Activated CD4-positive, alpha-beta memory T cell treated with anti-CD3 and anti-CD28 coated beads for 36 hours (primary cell): ENCODE results near the gene INPP5J. TPM values are rescaled to one million over a fixed set of nuclear protein-coding genes. Genes with fewer than 3 reads are reported as not detected.
"Not testable (repeated sequence)": the region's sequence is repeated elsewhere in the genome, so short reads cannot be mapped to it uniquely, and the experiment has no call there.

ENCODE experiments used
- CTCF ChIA-PET: fragments of 350-600 bp; sonication (Branson Sonifier 250); formaldehyde crosslinking; loops from one replicate; lab custom pipeline; 2021; ENCODE audit warnings: antibody characterized with exemption, inconsistent platforms; lab: Charles Lee
- POLR2A ChIA-PET: fragments of 350-600 bp; sonication (Branson Sonifier 250); formaldehyde crosslinking; loops from one replicate; lab custom pipeline; 2021; ENCODE audit warnings: antibody characterized with exemption; lab: Charles Lee
- DNase-seq: peaks from one replicate; pipeline ENCODE4 v3.0.0-alpha.2; 2020
- H3K27ac Mint-ChIP-seq: one replicate; pipeline ENCODE4 v1.8.0; 2021; ENCODE audit warnings: mixed read lengths
- H3K27me3 Mint-ChIP-seq: one replicate; pipeline ENCODE4 v1.8.0; 2021; ENCODE audit warnings: mixed read lengths
- H3K36me3 Mint-ChIP-seq: one replicate; pipeline ENCODE4 v1.8.0; 2021; ENCODE audit warnings: mixed read lengths
- H3K4me1 Mint-ChIP-seq: one replicate; pipeline ENCODE4 v1.8.0; 2021; ENCODE audit warnings: low read depth, mixed read lengths
- H3K4me3 Mint-ChIP-seq: one replicate; pipeline ENCODE4 v1.8.0; 2021; ENCODE audit warnings: mild to moderate bottlenecking, mixed read lengths
- H3K9me3 Mint-ChIP-seq: one replicate; pipeline ENCODE4 v1.8.0; 2021; ENCODE audit warnings: mixed read lengths
- intact Hi-C: fragments of 100-400 bp; cut with micrococcal nuclease; formaldehyde crosslinking; loops from one replicate; pipeline ENCODE4 v1.15.1; 2023
- total RNA-seq, 2 experiments: library from RNA; stranded (reverse); gene quantifications; one replicate each; pipeline ENCODE4 v1.2.3, GENCODE V29; 2021

Gene INPP5J
- under 1 TPM in 1 of 2 experiments, not detected in 1; 0.14 TPM for total RNA-seq

- POLR2A ChIA-PET = no interaction called here
- intact Hi-C loops = no loop called here
- Mint-ChIP-seq H3K36me3 (no peaks in the 10 kb centered on the region), H3K4me3 (no peak within 1 kb of the TSS), H3K9me3 (no peaks in the 10 kb centered on the region), H3K4me1 (no peaks in the 10 kb centered on the region), H3K27me3 (peaks cover under 1% of the 10 kb centered on the region), H3K27ac (no peak within 1 kb of the TSS)
- no peak for DNase-seq
- CTCF ChIA-PET = no interaction called here
Observed at GRCh38 chr22:31122532-31123291, at the start of gene INPP5J. TSS of gene INPP5J (plus strand) at chr22:31122966. CDS start at chr22:31123015, 49 bp downstream.

GRCh38 chr22:31073125-31073524 lies 49.6 kb upstream of the INPP5J start:
- H3K9me3 Mint-ChIP-seq, DNase-seq, POLR2A ChIA-PET, intact Hi-C loops, H3K36me3 Mint-ChIP-seq, H3K4me3 Mint-ChIP-seq, H3K4me1 Mint-ChIP-seq, H3K27ac Mint-ChIP-seq, H3K27me3 Mint-ChIP-seq, CTCF ChIA-PET: not testable (repeated sequence)

- CTCF ChIA-PET, H3K4me3 Mint-ChIP-seq, POLR2A ChIA-PET, H3K4me1 Mint-ChIP-seq, intact Hi-C loops, H3K27me3 Mint-ChIP-seq, H3K9me3 Mint-ChIP-seq, DNase-seq, H3K27ac Mint-ChIP-seq, H3K36me3 Mint-ChIP-seq: not testable (repeated sequence)
Observed at GRCh38 chr22:31073545-31074145, 49.1 kb upstream of the INPP5J start.

GRCh38 chr22:31075961-31076360 lies 46.8 kb upstream of the INPP5J start:
- H3K36me3 Mint-ChIP-seq = no peaks in the 10 kb centered on the region
- H3K27me3 Mint-ChIP-seq = no peaks in the 10 kb centered on the region
- no peaks in the 10 kb centered on the region for H3K9me3 Mint-ChIP-seq
- ChIA-PET CTCF (no interaction called here), POLR2A (no interaction called here)
- intact Hi-C loops = no loop called here
- no peak overlapping the region for H3K27ac Mint-ChIP-seq
- no peak overlapping the region for H3K4me3 Mint-ChIP-seq
- H3K4me1 Mint-ChIP-seq = peaks cover 5% of the 10 kb centered on the region
- no peak for DNase-seq

GRCh38 chr22:31077681-31078080 lies 45.1 kb upstream of the INPP5J start:
- ChIA-PET CTCF (no interaction called here), POLR2A (no interaction called here)
- H3K4me3 Mint-ChIP-seq = no peak overlapping the region
- H3K9me3 Mint-ChIP-seq = no peaks in the 10 kb centered on the region
- no peak for DNase-seq
- peaks cover 17% of the 10 kb centered on the region for H3K4me1 Mint-ChIP-seq
- intact Hi-C loops = no loop called here
- H3K27me3 Mint-ChIP-seq = no peaks in the 10 kb centered on the region
- no peak overlapping the region for H3K27ac Mint-ChIP-seq
- H3K36me3 Mint-ChIP-seq = no peaks in the 10 kb centered on the region

- H3K9me3 Mint-ChIP-seq, H3K4me3 Mint-ChIP-seq, H3K27me3 Mint-ChIP-seq, intact Hi-C loops, DNase-seq, POLR2A ChIA-PET, H3K27ac Mint-ChIP-seq, H3K36me3 Mint-ChIP-seq: not testable (repeated sequence)
- CTCF ChIA-PET = interaction anchor here (0.6 kb wide), 1 partner anchor 10 kb away, joined by 3 read pairs; no protein-coding TSS in a partner anchor
- H3K4me1 Mint-ChIP-seq = peaks cover 24% of the 10 kb centered on the region
Observed at GRCh38 chr22:31078389-31078788, 44.4 kb upstream of the INPP5J start.

- intact Hi-C loops = no loop called here
- ChIA-PET POLR2A (no interaction called here), CTCF (interaction anchor here (0.6 kb wide), 1 partner anchor 11 kb away, joined by 3 read pairs; no protein-coding TSS in a partner anchor)
- Mint-ChIP-seq H3K4me3 (no peak overlapping the region), H3K27me3 (no peaks in the 10 kb centered on the region), H3K36me3 (no peaks in the 10 kb centered on the region), H3K4me1 (peaks cover 30% of the 10 kb centered on the region), H3K27ac (no peak overlapping the region), H3K9me3 (no peaks in the 10 kb centered on the region)
- DNase-seq = no peak
Observed at GRCh38 chr22:31079095-31079642, 43.6 kb upstream of the INPP5J start.

- peak overlapping the region; percentile 85 for H3K4me3 Mint-ChIP-seq
- DNase-seq = no peak
- no peaks in the 10 kb centered on the region for H3K27me3 Mint-ChIP-seq
- H3K4me1 Mint-ChIP-seq = peaks cover 30% of the 10 kb centered on the region
- H3K36me3 Mint-ChIP-seq = no peaks in the 10 kb centered on the region
- no peaks in the 10 kb centered on the region for H3K9me3 Mint-ChIP-seq
- ChIA-PET POLR2A (no interaction called here), CTCF (interaction anchor here (1.1 to 1.9 kb wide), 3 partner anchors 27 to 446 kb away, joined by 4 to 5 read pairs (median 5); partner anchors contain the start of gene SELENOM)
- intact Hi-C loops = loop anchor here (5.0 to 10.0 kb wide), 3 partner anchors 134 to 488 kb away; partner anchors contain the start of genes LIMK2, PES1 and SLC35E4
- H3K27ac Mint-ChIP-seq = peak overlapping the region; percentile 45
Observed at GRCh38 chr22:31080164-31080847, 42.5 kb upstream of the INPP5J start.

- POLR2A ChIA-PET = interaction anchor here (0.7 kb wide), 1 partner anchor 211 kb away, joined by 3 read pairs; no protein-coding TSS in a partner anchor
- CTCF ChIA-PET = interaction anchor here (0.7 to 1.9 kb wide), 4 partner anchors 17 to 446 kb away, joined by 3 to 5 read pairs (median 4); partner anchors contain the start of gene SELENOM
Observed at GRCh38 chr22:31080848-31081649, 41.7 kb upstream of the INPP5J start, which contains the start of gene SMTN. TSS of gene SMTN (plus strand) at chr22:31081318. CDS start at chr22:31083259, 1,941 bp downstream.

GRCh38 chr22:31081963-31082605 lies 40.7 kb upstream of the INPP5J start:
- Mint-ChIP-seq H3K36me3 (no peaks in the 10 kb centered on the region), H3K27me3 (no peaks in the 10 kb centered on the region), H3K4me1 (peaks cover 30% of the 10 kb centered on the region), H3K27ac (no peak overlapping the region), H3K4me3 (peak overlapping the region; percentile 85), H3K9me3 (no peaks in the 10 kb centered on the region)
- intact Hi-C loops = loop anchor here (5.0 to 10.0 kb wide), 3 partner anchors 133 to 490 kb away; partner anchors contain the start of genes LIMK2, PES1 and SLC35E4
- ChIA-PET CTCF (interaction anchor here (0.7 to 1.8 kb wide), 8 partner anchors 18 to 191 kb away, joined by 3 to 8 read pairs (median 4); partner anchors contain the start of gene SELENOM), POLR2A (interaction anchor here (0.5 to 4.7 kb wide), 6 partner anchors 25 to 670 kb away, joined by 3 to 28 read pairs (median 3); partner anchors contain the start of genes MORC2, PIK3IP1, SELENOM and TUG1)
- peak; percentile 60 for DNase-seq

More at GRCh38 chr22:31080848-31081649, 41.7 kb upstream of the INPP5J start, which contains the start of gene SMTN:
- peaks cover 30% of the 10 kb centered on the region for H3K4me1 Mint-ChIP-seq
- peak within 1 kb of the TSS; percentile 45 for H3K27ac Mint-ChIP-seq
- peak within 1 kb of the TSS; percentile 85 for H3K4me3 Mint-ChIP-seq
- DNase-seq = peak; percentile 92
- H3K27me3 Mint-ChIP-seq = no peaks in the 10 kb centered on the region
- intact Hi-C loops = loop anchor here (5.0 to 10.0 kb wide), 3 partner anchors 134 to 489 kb away; partner anchors contain the start of genes LIMK2, PES1 and SLC35E4
- no peaks in the 10 kb centered on the region for H3K36me3 Mint-ChIP-seq
- H3K9me3 Mint-ChIP-seq = no peaks in the 10 kb centered on the region
